Measurements from ENCODE around the gene IL19. TPM values are rescaled to one million over a fixed set of nuclear protein-coding genes. Genes with fewer than 3 reads are reported as not detected.

The IL19 gene
- total and polyA plus RNA-seq, 2 of the 13 experiments (the other 11 are each of a cell fraction or from before 2014, with no cell fraction given), result not detected

GRCh38 chr1:206833801-206834200, 63.2 kb downstream of the IL19 start:
- 0% methylated on average over 2 of the region's 2 CpGs for WGBS (ENCODE audit: low lambda C conversion rate)
- POLR2A ChIA-PET, result no interaction called here
- H3K4me3 ChIP-seq (replicated peaks in 1 of 3; ENCODE audit: insufficient read depth in 1 of 3, low read depth in 2 of 3, low read length in 3 of 3), result no peak overlapping the region
- TF ChIP-seq ZNF235 (CRISPR knock-in tag; IDR thresholded peaks at IDR 0.05; ENCODE audit: borderline replicate concordance) (no peak), SMAD3 (CRISPR knock-in tag; IDR thresholded peaks at IDR 0.05) (no peak), ZNF34 (CRISPR knock-in tag; IDR thresholded peaks at IDR 0.05; ENCODE audit: borderline replicate concordance) (no peak), DZIP1 (CRISPR knock-in tag; IDR thresholded peaks at IDR 0.05) (no peak), RFX3 (CRISPR knock-in tag; IDR thresholded peaks at IDR 0.05) (no peak), SCMH1 (CRISPR knock-in tag; IDR thresholded peaks at IDR 0.05; ENCODE audit: borderline replicate concordance) (no peak), ZSCAN29 (CRISPR knock-in tag; conservative IDR thresholded peaks at IDR 0.05) (no peak), SAP130 (CRISPR knock-in tag; IDR thresholded peaks at IDR 0.05; ENCODE audit: low read depth) (no peak), POGK (CRISPR knock-in tag; conservative IDR thresholded peaks at IDR 0.05) (no peak), ZSCAN31 (CRISPR knock-in tag; IDR thresholded peaks at IDR 0.05; ENCODE audit: low read depth) (no peak), MATR3 (CRISPR knock-in tag; IDR thresholded peaks at IDR 0.05) (no peak), MLX (CRISPR knock-in tag; IDR thresholded peaks at IDR 0.05) (no peak), ZBTB42 (CRISPR knock-in tag; IDR thresholded peaks at IDR 0.05) (no peak), NFATC3 (CRISPR knock-in tag; IDR thresholded peaks at IDR 0.05) (no peak), HIC2 (CRISPR knock-in tag; IDR thresholded peaks at IDR 0.05; ENCODE audit: low read depth) (no peak), ZNF569 (CRISPR knock-in tag; IDR thresholded peaks at IDR 0.05; ENCODE audit: borderline replicate concordance) (no peak), ZEB1 (IDR thresholded peaks at IDR 0.05; ENCODE audit: insufficient replicate concordance, low read depth) (no peak), ELF1 (CRISPR knock-in tag; IDR thresholded peaks at IDR 0.05) (no peak)

More at GRCh38 chr1:206833801-206834200, 63.2 kb downstream of the IL19 start:
- Histone ChIP-seq H3K79me2 (ENCODE audit: insufficient read depth, low read length) (no peaks in the 10 kb centered on the region), H2AFZ (ENCODE audit: low read length) (no peak overlapping the region), H3K27ac (ENCODE audit: extremely low read length, insufficient read depth, low read length) (no peak overlapping the region), H4K20me1 (ENCODE audit: insufficient read depth, low read length) (no peaks in the 10 kb centered on the region), H3K9ac (ENCODE audit: insufficient read depth, low read depth, low read length) (no peak overlapping the region), H3K27me3 (ENCODE audit: control insufficient read depth in 1 of 2, insufficient read depth in 2 of 2, low read length in 2 of 2) (peaks cover 0 to 25% of the 10 kb centered on the region in 2 experiments; a peak in 3 of 5 replicates), H3K4me2 (ENCODE audit: low read depth, low read length) (no peak overlapping the region), H3K4me1 (ENCODE audit: insufficient read depth, low read length) (no peaks in the 10 kb centered on the region), H3K9me3 (ENCODE audit: low read length) (no peaks in the 10 kb centered on the region), H3K36me3 (replicated peaks in 1 of 2; ENCODE audit: control insufficient read depth in 1 of 2, insufficient read depth in 2 of 2, low read length in 2 of 2) (no peaks in the 10 kb centered on the region)
- no peak for DNase-seq (ENCODE audit: low spot score)
- no peak for FAIRE-seq
- no TSS peak for BruUV-seq (replicated peaks)
- intact Hi-C loops (cut with micrococcal nuclease; ENCODE audit: unreplicated experiment) (no loop called here), in situ Hi-C loops (cut with HindIII; ENCODE audit: extremely low pct_ligation_motif_present, low pct_unique_long_range_greater_than_20kb) (no loop called here)
- ATAC-seq, result no peak
- CTCF ChIA-PET (ENCODE audit: low intra/inter-chr PET ratio, low total read pairs), result no interaction called here
